Keratinocyte (primary cell): ENCODE measurements around the gene LDLRAD4. TPM values are rescaled to one million over a fixed set of nuclear protein-coding genes. Genes with fewer than 3 reads are reported as not detected.

Experiments used
- DNase-seq: peaks from one replicate; pipeline ENCODE4 v3.0.0-alpha.2; 2011; ENCODE audit warnings: low read depth, missing footprints, low spot score
- FAIRE-seq: peaks from 2 replicates; lab custom pipeline; 2011; peaks lifted over from hg19 to GRCh38; lab: Jason Lieb, UNC
- H2AFZ ChIP-seq: 2 replicates; pipeline ENCODE4 v1.6.0; 2012; ENCODE audit warnings: low read length, control low read depth, inconsistent platforms; ENCODE audit not compliant: control insufficient read depth
- H3K27ac ChIP-seq: 2 replicates; pipeline ENCODE4 v1.5.1; 2011; ENCODE audit warnings: low read length; ENCODE audit not compliant: control insufficient read depth, insufficient read depth
- H3K27me3 ChIP-seq: 3 replicates; pipeline ENCODE4 v1.6.0; 2011; ENCODE audit warnings: low read length; ENCODE audit not compliant: control insufficient read depth, insufficient read depth; ENCODE audit errors: extremely low read depth
- H3K36me3 ChIP-seq, 2 experiments: 2 replicates in 1 of 2; 3 replicates in 1 of 2; pipeline ENCODE4 v1.5.1; 2011; ENCODE audit warnings: low read length in 2 of 2, mild to moderate bottlenecking in 1 of 2; ENCODE audit not compliant: control insufficient read depth in 2 of 2, insufficient read depth in 2 of 2; ENCODE audit errors: extremely low read depth in 1 of 2
- H3K4me1 ChIP-seq: 3 replicates; pipeline ENCODE4 v1.5.1; 2011; ENCODE audit warnings: low read length; ENCODE audit not compliant: control insufficient read depth, insufficient read depth; ENCODE audit errors: extremely low read depth
- H3K4me2 ChIP-seq: 3 replicates; pipeline ENCODE4 v1.6.0; 2011; ENCODE audit warnings: low read depth, low read length; ENCODE audit not compliant: control insufficient read depth, insufficient read depth; ENCODE audit errors: extremely low read depth
- H3K4me3 ChIP-seq, 3 experiments: fragments of 200-600 bp in 1 of 3; sonication (generic) in 1 of 3; 2 replicates in 2 of 3; 3 replicates in 1 of 3; pipeline ENCODE4 v1.5.1; 2011 to 2016; ENCODE audit warnings: low read length in 3 of 3, mild to moderate bottlenecking in 3 of 3, control low read depth in 2 of 3, inconsistent platforms in 1 of 3, low read depth in 1 of 3, mixed read lengths in 1 of 3, mixed run types in 1 of 3, moderate library complexity in 1 of 3; ENCODE audit not compliant: control insufficient read depth in 2 of 3, insufficient read depth in 2 of 3; ENCODE audit errors: extremely low read depth in 1 of 3
- H3K79me2 ChIP-seq: 2 replicates; pipeline ENCODE4 v1.6.0; 2012; ENCODE audit warnings: low read length; ENCODE audit not compliant: control insufficient read depth, insufficient read depth
- H3K9ac ChIP-seq: 3 replicates; pipeline ENCODE4 v1.6.0; 2011; ENCODE audit warnings: low read length; ENCODE audit not compliant: control insufficient read depth, insufficient read depth; ENCODE audit errors: extremely low read depth
- H3K9me1 ChIP-seq: 3 replicates; pipeline ENCODE4 v1.6.0; 2011; ENCODE audit warnings: low read length; ENCODE audit not compliant: control insufficient read depth, insufficient read depth; ENCODE audit errors: extremely low read depth
- H3K9me3 ChIP-seq: 2 replicates; pipeline ENCODE4 v1.5.1; 2012; ENCODE audit warnings: low read depth, low read length; ENCODE audit not compliant: control insufficient read depth
- H4K20me1 ChIP-seq: 3 replicates; pipeline ENCODE4 v1.6.0; 2011; ENCODE audit warnings: low read length; ENCODE audit not compliant: control insufficient read depth, insufficient read depth; ENCODE audit errors: extremely low read depth
- CTCF ChIP-seq, 3 experiments: IDR thresholded peaks in 1 of 3; conservative IDR thresholded peaks in 1 of 3; optimal IDR thresholded peaks in 1 of 3; 2 replicates in 2 of 3; 3 replicates in 1 of 3; pipeline versions ENCODE3 to v1.5.1; 2011; ENCODE audit warnings: low read length in 3 of 3, mild to moderate bottlenecking in 3 of 3, moderate library complexity in 2 of 3, control low read depth in 1 of 3, inconsistent platforms in 1 of 3; ENCODE audit not compliant: insufficient read depth in 2 of 3; ENCODE audit errors: extremely low read depth in 1 of 3
- EZH2 ChIP-seq: IDR thresholded peaks from one replicate; pipeline ENCODE4 v1.6.1; 2012; ENCODE audit warnings: inconsistent platforms, mild to moderate bottlenecking, low read length, moderate library complexity
- dilution Hi-C: fragments of 300-500 bp; cut with MboI; formaldehyde crosslinking; loops from one replicate; pipeline ENCODE4 v1.7.0; 2020; ENCODE audit warnings: low sequenced_read_pairs; ENCODE audit not compliant: extremely low pct_ligation_motif_present
- polyA plus RNA-seq, 5 experiments: library from polyadenylated mRNA; depleted of rRNA in 3 of 5; stranded (reverse) in 3 of 5; stranded (forward) in 1 of 5; unstranded in 1 of 5; fragments of >200 nt; gene quantifications; 1 replicate in 1 of 5; 2 replicates in 3 of 5; 3 replicates in 1 of 5; pipeline versions ENCODE4 v1.2.1 to v1.2.3, GENCODE V29; 2011 to 2012; ENCODE audit warnings: missing spikeins in 2 of 5, low read depth in 1 of 5, low replicate concordance in 1 of 5

The LDLRAD4 gene
- polyA plus RNA-seq, 1 donor (not counting 4 experiments of a cell fraction or from before 2014, with no cell fraction given) = not detected

GRCh38 chr18:13223311-13224143, 5.0 kb downstream of the LDLRAD4 start:
- dilution Hi-C loops = loop anchor here (25.0 kb wide), 1 partner anchor 414 kb away; no protein-coding TSS in a partner anchor
- Histone ChIP-seq H3K79me2 (no peaks in the 10 kb centered on the region), H3K4me1 (no peaks in the 10 kb centered on the region), H2AFZ (no peak overlapping the region), H3K4me2 (no peak overlapping the region), H3K9me3 (no peaks in the 10 kb centered on the region), H3K9ac (no peak overlapping the region), H3K27me3 (peaks cover 43% of the 10 kb centered on the region), H4K20me1 (no peaks in the 10 kb centered on the region), H3K27ac (no peak overlapping the region), H3K9me1 (no peaks in the 10 kb centered on the region), H3K36me3 (no peaks in the 10 kb centered on the region), H3K4me3 (no peak overlapping the region)
- DNase-seq (no peak), FAIRE-seq (no peak)
- TF ChIP-seq EZH2 (no peak), CTCF (optimal IDR thresholded peaks at IDR 0.05 in 1 of 3, IDR thresholded peaks at IDR 0.05 in 1 of 3, conservative IDR thresholded peaks at IDR 0.05 in 1 of 3; ENCODE audit: extremely low read depth in 1 of 3, insufficient read depth in 2 of 3, low read length in 3 of 3) (no peak)

GRCh38 chr18:13225261-13225660, 6.7 kb downstream of the LDLRAD4 start:
- H3K4me2 ChIP-seq = no peak overlapping the region
- FAIRE-seq (no peak), DNase-seq (no peak)
- no peak overlapping the region for H2AFZ ChIP-seq
- TF ChIP-seq CTCF (optimal IDR thresholded peaks at IDR 0.05 in 1 of 3, IDR thresholded peaks at IDR 0.05 in 1 of 3, conservative IDR thresholded peaks at IDR 0.05 in 1 of 3; ENCODE audit: extremely low read depth in 1 of 3, insufficient read depth in 2 of 3, low read length in 3 of 3) (no peak), EZH2 (no peak)
- H3K9me1 ChIP-seq = no peaks in the 10 kb centered on the region
- H3K4me3 ChIP-seq = no peak overlapping the region
- dilution Hi-C loops = no loop called here
- no peak overlapping the region for H3K9ac ChIP-seq
- H3K79me2 ChIP-seq = no peaks in the 10 kb centered on the region
- no peak overlapping the region for H3K27ac ChIP-seq
- no peaks in the 10 kb centered on the region for H4K20me1 ChIP-seq
- H3K4me1 ChIP-seq = no peaks in the 10 kb centered on the region
- no peaks in the 10 kb centered on the region for H3K36me3 ChIP-seq
- peaks cover 30% of the 10 kb centered on the region for H3K27me3 ChIP-seq
- H3K9me3 ChIP-seq = no peaks in the 10 kb centered on the region
